GM12801 (cell line): ENCODE results near the gene CA5A.

Experiments used
- CTCF ChIP-seq: IDR thresholded peaks from one replicate; pipeline ENCODE4 v1.5.1; 2011; ENCODE audit warnings: control low read depth; ENCODE audit not compliant: insufficient read length; ENCODE audit errors: extremely low read depth

The CA5A gene

GRCh38 chr16:87947356-87948118 lies 11.2 kb upstream of the CA5A start:
- no peak for TF ChIP-seq CTCF

GRCh38 chr16:87946596-87947347 lies 10.4 kb upstream of the CA5A start:
- TF ChIP-seq CTCF = no peak

GRCh38 chr16:87945351-87946042 lies 9.2 kb upstream of the CA5A start:
- no peak for TF ChIP-seq CTCF

GRCh38 chr16:87942680-87943079 lies 6.4 kb upstream of the CA5A start:
- no peak for TF ChIP-seq CTCF

GRCh38 chr16:87939562-87940423 lies 3.5 kb upstream of the CA5A start:
- no peak for TF ChIP-seq CTCF

- no peak for TF ChIP-seq CTCF
Measured at GRCh38 chr16:87938412-87938949, 2.2 kb upstream of the CA5A start.
